ENCODE measurements around the gene HYKK. TPM values are rescaled to one million over a fixed set of nuclear protein-coding genes. Genes with fewer than 3 reads are reported as not detected.

HYKK gene
- total and polyA plus RNA-seq, 2 of the 13 experiments (the other 11 are each of a cell fraction or from before 2014, with no cell fraction given) = 3.5 to 5.4 TPM

DNA sequence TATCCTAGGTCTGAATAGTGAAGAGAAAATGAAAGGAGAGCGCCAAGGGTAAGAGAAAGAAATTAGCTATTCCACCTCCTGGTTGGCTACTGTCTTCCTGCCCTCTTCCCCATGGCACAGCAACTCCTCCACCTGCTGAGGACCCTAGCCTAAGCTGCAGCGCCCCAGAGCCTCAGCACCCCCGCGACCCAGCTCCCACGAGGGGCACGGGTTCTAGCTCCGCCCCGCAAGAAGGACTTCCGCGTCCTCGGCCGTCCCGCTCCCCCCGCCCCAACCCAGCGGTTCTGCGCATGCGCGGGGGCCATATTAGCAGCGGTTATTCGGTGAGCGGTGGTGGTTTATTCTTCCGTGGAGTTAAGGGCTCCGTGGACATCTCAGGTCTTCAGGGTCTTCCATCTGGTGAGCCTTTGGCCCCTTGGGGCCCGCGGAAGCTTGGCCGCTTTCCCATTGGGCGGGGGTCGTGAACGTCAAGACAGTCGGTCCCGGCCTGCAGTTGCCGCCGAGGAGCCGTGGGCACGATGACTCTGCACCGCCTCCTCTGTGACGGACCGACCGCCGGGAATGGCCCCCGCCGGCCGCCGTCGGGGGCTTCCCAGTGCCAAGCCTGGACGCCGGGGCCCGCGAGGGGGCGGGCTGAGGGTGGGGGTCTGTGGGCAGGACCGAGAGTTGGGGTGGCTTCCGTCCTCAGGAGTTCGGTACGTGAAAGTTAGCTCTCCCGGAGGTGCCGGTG lies 32.9 kb downstream of the HYKK start, which contains the start of gene PSMA4 (continued):
- no peak for TF ChIP-seq CEBPG (CRISPR knock-in tag; IDR thresholded peaks at IDR 0.05)
- no peak for TF ChIP-seq ZNF75D (CRISPR knock-in tag; IDR thresholded peaks at IDR 0.05; ENCODE audit: borderline replicate concordance)
- TF ChIP-seq, protein P1, sequence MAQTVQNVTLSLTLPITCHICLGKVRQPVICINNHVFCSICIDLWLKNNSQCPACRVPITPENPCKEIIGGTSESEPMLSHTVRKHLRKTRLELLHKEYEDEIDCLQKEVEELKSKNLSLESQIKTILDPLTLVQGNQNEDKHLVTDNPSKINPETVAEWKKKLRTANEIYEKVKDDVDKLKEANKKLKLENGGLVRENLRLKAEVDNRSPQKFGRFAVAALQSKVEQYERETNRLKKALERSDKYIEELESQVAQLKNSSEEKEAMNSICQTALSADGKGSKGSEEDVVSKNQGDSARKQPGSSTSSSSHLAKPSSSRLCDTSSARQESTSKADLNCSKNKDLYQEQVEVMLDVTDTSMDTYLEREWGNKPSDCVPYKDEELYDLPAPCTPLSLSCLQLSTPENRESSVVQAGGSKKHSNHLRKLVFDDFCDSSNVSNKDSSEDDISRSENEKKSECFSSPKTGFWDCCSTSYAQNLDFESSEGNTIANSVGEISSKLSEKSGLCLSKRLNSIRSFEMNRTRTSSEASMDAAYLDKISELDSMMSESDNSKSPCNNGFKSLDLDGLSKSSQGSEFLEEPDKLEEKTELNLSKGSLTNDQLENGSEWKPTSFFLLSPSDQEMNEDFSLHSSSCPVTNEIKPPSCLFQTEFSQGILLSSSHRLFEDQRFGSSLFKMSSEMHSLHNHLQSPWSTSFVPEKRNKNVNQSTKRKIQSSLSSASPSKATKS (CRISPR knock-in tag; IDR thresholded peaks at IDR 0.05) = no peak
- TF ChIP-seq ZNF382 (CRISPR knock-in tag; IDR thresholded peaks at IDR 0.05; ENCODE audit: borderline replicate concordance) = no peak
- TF ChIP-seq, protein P2, sequence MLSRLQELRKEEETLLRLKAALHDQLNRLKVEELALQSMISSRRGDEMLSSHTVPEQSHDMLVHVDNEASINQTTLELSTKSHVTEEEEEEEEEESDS (CRISPR knock-in tag; IDR thresholded peaks at IDR 0.05; ENCODE audit: borderline replicate concordance) = no peak; the same call in 1 of the 2 replicates
- TF ChIP-seq NR1H2 (CRISPR knock-in tag; IDR thresholded peaks at IDR 0.05; ENCODE audit: borderline replicate concordance, low read depth) = no peak
- peak; percentile 30; the same call in 1 of the 2 replicates for TF ChIP-seq ZNF335 (CRISPR knock-in tag; IDR thresholded peaks at IDR 0.05)
- TF ChIP-seq ONECUT2 (CRISPR knock-in tag; IDR thresholded peaks at IDR 0.05) = no peak
- TF ChIP-seq, protein P3, sequence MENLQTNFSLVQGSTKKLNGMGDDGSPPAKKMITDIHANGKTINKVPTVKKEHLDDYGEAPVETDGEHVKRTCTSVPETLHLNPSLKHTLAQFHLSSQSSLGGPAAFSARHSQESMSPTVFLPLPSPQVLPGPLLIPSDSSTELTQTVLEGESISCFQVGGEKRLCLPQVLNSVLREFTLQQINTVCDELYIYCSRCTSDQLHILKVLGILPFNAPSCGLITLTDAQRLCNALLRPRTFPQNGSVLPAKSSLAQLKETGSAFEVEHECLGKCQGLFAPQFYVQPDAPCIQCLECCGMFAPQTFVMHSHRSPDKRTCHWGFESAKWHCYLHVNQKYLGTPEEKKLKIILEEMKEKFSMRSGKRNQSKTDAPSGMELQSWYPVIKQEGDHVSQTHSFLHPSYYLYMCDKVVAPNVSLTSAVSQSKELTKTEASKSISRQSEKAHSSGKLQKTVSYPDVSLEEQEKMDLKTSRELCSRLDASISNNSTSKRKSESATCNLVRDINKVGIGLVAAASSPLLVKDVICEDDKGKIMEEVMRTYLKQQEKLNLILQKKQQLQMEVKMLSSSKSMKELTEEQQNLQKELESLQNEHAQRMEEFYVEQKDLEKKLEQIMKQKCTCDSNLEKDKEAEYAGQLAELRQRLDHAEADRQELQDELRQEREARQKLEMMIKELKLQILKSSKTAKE (CRISPR knock-in tag; IDR thresholded peaks at IDR 0.05; ENCODE audit: borderline replicate concordance) = no peak
- TF ChIP-seq SALL1 (CRISPR knock-in tag; IDR thresholded peaks at IDR 0.05) = peak; percentile 79
- no peak for TF ChIP-seq ZNF773 (CRISPR knock-in tag; IDR thresholded peaks at IDR 0.05; ENCODE audit: borderline replicate concordance)
- TF ChIP-seq, protein P4, sequence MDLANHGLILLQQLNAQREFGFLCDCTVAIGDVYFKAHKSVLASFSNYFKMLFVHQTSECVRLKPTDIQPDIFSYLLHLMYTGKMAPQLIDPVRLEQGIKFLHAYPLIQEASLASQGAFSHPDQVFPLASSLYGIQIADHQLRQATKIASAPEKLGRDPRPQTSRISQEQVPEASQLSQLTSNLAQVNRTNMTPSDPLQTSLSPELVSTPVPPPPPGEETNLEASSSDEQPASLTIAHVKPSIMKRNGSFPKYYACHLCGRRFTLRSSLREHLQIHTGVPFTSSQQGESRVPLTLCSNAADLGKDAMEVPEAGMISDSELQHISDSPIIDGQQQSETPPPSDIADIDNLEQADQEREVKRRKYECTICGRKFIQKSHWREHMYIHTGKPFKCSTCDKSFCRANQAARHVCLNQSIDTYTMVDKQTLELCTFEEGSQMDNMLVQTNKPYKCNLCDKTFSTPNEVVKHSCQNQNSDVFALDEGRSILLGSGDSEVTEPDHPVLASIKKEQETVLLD (CRISPR knock-in tag; IDR thresholded peaks at IDR 0.05; ENCODE audit: low read depth) = peak; percentile 64; the same call in 1 of the 2 replicates
- TF ChIP-seq ZFP82 (CRISPR knock-in tag; IDR thresholded peaks at IDR 0.05; ENCODE audit: borderline replicate concordance) = peak; percentile 24; the same call in 1 of the 2 replicates
- no peak for TF ChIP-seq ZNF713 (CRISPR knock-in tag; IDR thresholded peaks at IDR 0.05)
- TF ChIP-seq EP300 (IDR thresholded peaks at IDR 0.05; ENCODE audit: low read depth in 2 of 2, low read length in 2 of 2) = no peak; a peak in 1 of 4 replicates
- TF ChIP-seq EP300 (CRISPR knock-in tag; IDR thresholded peaks at IDR 0.05; ENCODE audit: borderline replicate concordance) = no peak
- no peak for TF ChIP-seq ZNF724P (CRISPR knock-in tag; IDR thresholded peaks at IDR 0.05; ENCODE audit: borderline replicate concordance)
- no peak for TF ChIP-seq SCMH1 (CRISPR knock-in tag; IDR thresholded peaks at IDR 0.05; ENCODE audit: borderline replicate concordance)
- peak; percentile 20 for TF ChIP-seq TBL1XR1 (IDR thresholded peaks at IDR 0.05; ENCODE audit: borderline replicate concordance, low read length, partially characterized antibody)
- TF ChIP-seq SIN3B (IDR thresholded peaks at IDR 0.05; ENCODE audit: low read length) = no peak

All from HepG2 (cell line).